ENCODE measurements around the gene ZFYVE28.

GRCh38 chr4:2343476-2343875 is 75.0 kb downstream of the ZFYVE28 start:
- TF ChIP-seq POLR2A (IDR thresholded peaks at IDR 0.05) (no peak), CTCF (IDR thresholded peaks at IDR 0.05) (no peak)
